Measurements from ENCODE around the gene GALNT2. TPM values are rescaled to one million over a fixed set of nuclear protein-coding genes. Genes with fewer than 3 reads are reported as not detected.

The GALNT2 gene
- 100 to 1,000 TPM; 114 to 135 TPM for total RNA-seq
- polyA plus RNA-seq (ENCODE audit: insufficient read depth, low read depth, low replicate concordance): 63.0 TPM
- long read RNA-seq, donor 1, full-length matches to known transcripts: 21 of 78 reads
- long read RNA-seq, donor 1, partial matches to known transcripts: 57 of 78 reads
- long read RNA-seq, donor 1, other reads (novel, unspliced or antisense): 0 of 78 reads
- long read RNA-seq, donor 2, full-length matches to known transcripts: 14 of 14 reads
- long read RNA-seq, donor 2, partial matches to known transcripts: 0 of 14 reads
- long read RNA-seq, donor 2, other reads (novel, unspliced or antisense): 0 of 14 reads

GRCh38 chr1:230066466-230067404 lies at the start of gene GALNT2:
GALNT2 (plus strand) TSS chr1:230067238; CDS start chr1:230067281, 43 bp downstream.
- DNase-seq: peak; percentile 90
- peak; percentile 19 for TF ChIP-seq POLR2A (IDR thresholded peaks at IDR 0.05)
- no peak for TF ChIP-seq CTCF (IDR thresholded peaks at IDR 0.05)
- Histone ChIP-seq H3K4me3 (peak within 1 kb of the TSS; percentile 84 to 86), H3K27ac (peak within 1 kb of the TSS; percentile 89 to 91), H3K27me3 (no peaks in the 10 kb centered on the region), H3K9me3 (no peaks in the 10 kb centered on the region), H3K4me1 (peaks cover 22% of the 10 kb centered on the region), H3K36me3 (ENCODE audit: low read depth, missing control alignments) (no peaks in the 10 kb centered on the region)
- 0% methylated on average over 7 to 53 of the region's 104 CpGs for WGBS, 2 donors
- intact Hi-C loops (cut with DNase I; ENCODE audit: low total_unique reads): loop anchor here (5.0 kb wide), 1 partner anchor 146 kb away; no protein-coding TSS in a partner anchor

GRCh38 chr1:230020451-230020850 lies 46.6 kb upstream of the GALNT2 start:
- no peak overlapping the region for H3K4me3 ChIP-seq
- 77 to 91% methylated on average over 3 of the region's 3 CpGs for WGBS, 2 donors
- no peak for TF ChIP-seq POLR2A (IDR thresholded peaks at IDR 0.05)
- DNase-seq: no peak
- H3K4me1 ChIP-seq: no peaks in the 10 kb centered on the region
- H3K27me3 ChIP-seq: no peaks in the 10 kb centered on the region
- H3K27ac ChIP-seq: no peak overlapping the region
- no peaks in the 10 kb centered on the region for H3K9me3 ChIP-seq
- intact Hi-C loops (cut with DNase I; ENCODE audit: low total_unique reads): no loop called here
- no peaks in the 10 kb centered on the region for H3K36me3 ChIP-seq (ENCODE audit: low read depth, missing control alignments)

GRCh38 chr1:230022666-230023380 lies 44.2 kb upstream of the GALNT2 start:
- TF ChIP-seq CTCF (IDR thresholded peaks at IDR 0.05): no peak
- TF ChIP-seq POLR2A (IDR thresholded peaks at IDR 0.05): no peak
- Histone ChIP-seq H3K4me3 (no peak overlapping the region), H3K27me3 (no peaks in the 10 kb centered on the region), H3K4me1 (no peaks in the 10 kb centered on the region), H3K36me3 (ENCODE audit: low read depth, missing control alignments) (no peaks in the 10 kb centered on the region), H3K27ac (no peak overlapping the region), H3K9me3 (no peaks in the 10 kb centered on the region)
- DNase-seq: no peak
- intact Hi-C loops (cut with DNase I; ENCODE audit: low total_unique reads): no loop called here
- WGBS, 2 donors: 85 to 87% methylated on average over 6 of the region's 6 CpGs

- Histone ChIP-seq H3K9me3 (no peaks in the 10 kb centered on the region), H3K4me1 (no peaks in the 10 kb centered on the region), H3K4me3 (no peak overlapping the region), H3K36me3 (ENCODE audit: low read depth, missing control alignments) (no peaks in the 10 kb centered on the region), H3K27ac (no peak overlapping the region), H3K27me3 (no peaks in the 10 kb centered on the region)
- intact Hi-C loops (cut with DNase I; ENCODE audit: low total_unique reads): no loop called here
- WGBS, 2 donors: 91 to 93% methylated on average over 3 of the region's 3 CpGs
- no peak for DNase-seq
- TF ChIP-seq CTCF (IDR thresholded peaks at IDR 0.05): no peak
- no peak for TF ChIP-seq POLR2A (IDR thresholded peaks at IDR 0.05)
Observed at GRCh38 chr1:230025686-230026085, 41.4 kb upstream of the GALNT2 start.

GRCh38 chr1:230026139-230026538 lies 40.9 kb upstream of the GALNT2 start:
- H3K9me3 ChIP-seq: no peaks in the 10 kb centered on the region
- no peak for TF ChIP-seq POLR2A (IDR thresholded peaks at IDR 0.05)
- TF ChIP-seq CTCF (IDR thresholded peaks at IDR 0.05): no peak
- WGBS, 2 donors: 91 to 100% methylated on average over 1 of the region's 1 CpG
- H3K27ac ChIP-seq: no peak overlapping the region
- DNase-seq: no peak
- no peaks in the 10 kb centered on the region for H3K27me3 ChIP-seq
- no peaks in the 10 kb centered on the region for H3K36me3 ChIP-seq (ENCODE audit: low read depth, missing control alignments)
- H3K4me3 ChIP-seq: no peak overlapping the region
- intact Hi-C loops (cut with DNase I; ENCODE audit: low total_unique reads): no loop called here
- no peaks in the 10 kb centered on the region for H3K4me1 ChIP-seq
